ENCODE measurements around the gene PMPCB.

The PMPCB gene

DNA sequence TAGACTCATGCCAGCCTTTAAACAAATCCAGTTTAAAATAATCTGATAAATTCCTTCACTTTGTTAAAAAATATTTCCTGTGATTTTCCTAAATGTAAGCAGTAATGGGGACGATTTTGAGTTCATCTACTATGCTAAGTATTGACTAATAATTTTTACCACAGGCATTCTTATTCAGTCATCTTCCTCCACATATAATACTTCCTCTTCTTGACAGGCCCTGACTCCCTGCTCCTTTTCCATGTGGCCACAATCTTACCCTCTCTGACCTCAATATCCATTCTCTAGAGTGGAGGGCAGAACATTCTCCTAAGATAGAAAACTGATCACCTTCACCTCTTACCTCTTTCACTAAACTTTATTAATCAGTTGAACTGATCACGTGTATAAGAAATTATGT is 39.5 kb downstream of the PMPCB start:
- no peak for DNase-seq

DNA sequence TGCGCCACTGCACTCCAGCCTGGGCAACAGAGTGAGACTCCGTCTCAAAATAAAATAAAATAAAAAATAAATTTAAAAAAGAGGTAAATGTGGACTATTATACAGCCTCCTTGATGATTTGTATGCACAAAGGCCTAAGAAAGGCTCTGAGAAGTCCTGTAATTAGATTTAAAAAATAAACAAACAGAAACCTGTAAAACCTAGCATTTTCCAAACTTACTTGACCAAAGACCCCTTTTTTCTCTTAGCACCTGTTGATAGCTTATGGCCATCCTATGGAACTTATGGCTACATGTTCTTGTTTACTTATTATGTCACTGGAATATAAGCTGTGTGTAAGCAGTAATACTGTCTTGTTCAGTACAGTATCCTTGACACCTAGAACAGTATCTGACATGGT is 41.6 kb downstream of the PMPCB start:
- DNase-seq, result no peak

DNA sequence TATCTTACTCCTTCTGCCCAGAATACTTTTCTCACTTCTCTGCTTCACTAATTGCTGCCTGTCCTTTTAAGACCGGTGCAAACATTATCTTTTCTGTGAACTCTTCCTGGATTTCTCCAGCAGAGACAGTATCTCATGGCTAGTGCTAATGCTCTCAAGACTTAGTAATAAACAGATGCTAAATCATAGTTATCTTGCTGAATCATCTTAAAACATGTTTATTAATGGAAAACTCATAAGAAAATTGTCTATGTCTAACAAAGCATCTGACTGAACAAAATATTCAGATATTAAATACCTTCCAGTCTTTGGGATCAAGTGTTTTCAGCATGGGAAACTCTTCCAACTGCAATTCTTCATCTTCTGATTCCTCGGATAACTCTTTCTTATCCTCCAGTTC is 44.2 kb downstream of the PMPCB start:
- DNase-seq, result no peak

DNA sequence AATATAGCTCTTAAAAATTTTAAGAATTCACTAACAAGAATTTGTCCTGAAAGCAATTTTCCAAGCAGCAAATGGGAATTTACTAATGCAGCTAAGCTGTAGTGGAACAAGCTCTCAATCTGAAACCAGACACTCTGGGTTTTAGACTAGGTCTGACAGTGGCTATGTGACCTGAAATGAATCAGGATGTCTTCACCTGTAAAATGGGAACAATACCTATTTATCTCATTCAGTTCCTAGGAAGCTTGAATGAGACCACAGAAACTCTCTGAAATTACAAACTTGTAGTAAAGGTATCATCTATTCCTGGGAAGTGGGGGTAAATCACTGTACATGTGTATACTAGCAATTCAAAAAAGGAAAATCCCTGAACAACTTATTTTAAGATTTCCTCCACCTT is 46.1 kb downstream of the PMPCB start:
- no peak for DNase-seq

DNA sequence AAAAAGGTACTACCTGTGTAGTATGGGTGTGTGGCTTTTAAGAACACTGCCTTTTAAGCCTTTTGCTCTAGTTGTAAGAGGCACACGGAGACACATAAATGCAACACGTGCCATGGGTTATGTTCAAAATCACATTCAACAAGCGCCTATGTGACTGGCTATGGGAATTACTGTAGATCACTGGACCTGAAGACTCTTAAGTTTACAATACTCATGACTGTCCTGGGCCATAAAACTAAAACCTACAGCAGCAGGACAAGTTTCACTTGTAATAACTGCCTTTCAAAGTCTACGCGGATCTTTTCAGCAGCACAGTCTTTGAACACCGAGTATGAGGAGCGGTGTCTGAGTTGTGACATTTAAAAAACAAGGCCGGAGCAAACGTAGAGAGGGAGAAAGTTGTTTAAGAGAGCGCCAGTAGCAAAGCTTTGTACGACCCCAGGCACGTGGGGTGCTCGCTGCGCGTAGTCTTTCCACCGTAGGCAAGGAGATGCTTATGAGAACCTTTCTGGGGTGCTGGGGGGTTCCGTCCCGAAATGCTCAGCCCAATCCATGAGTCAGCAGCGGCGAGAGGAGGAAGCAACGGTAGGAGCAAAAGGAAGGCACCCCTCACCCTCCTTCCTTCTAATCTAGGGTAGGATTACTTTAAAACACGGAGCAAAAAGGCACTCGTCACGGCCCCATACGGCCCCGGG is 46.7 kb downstream of the PMPCB start:
- DNase-seq, result no peak

DNA sequence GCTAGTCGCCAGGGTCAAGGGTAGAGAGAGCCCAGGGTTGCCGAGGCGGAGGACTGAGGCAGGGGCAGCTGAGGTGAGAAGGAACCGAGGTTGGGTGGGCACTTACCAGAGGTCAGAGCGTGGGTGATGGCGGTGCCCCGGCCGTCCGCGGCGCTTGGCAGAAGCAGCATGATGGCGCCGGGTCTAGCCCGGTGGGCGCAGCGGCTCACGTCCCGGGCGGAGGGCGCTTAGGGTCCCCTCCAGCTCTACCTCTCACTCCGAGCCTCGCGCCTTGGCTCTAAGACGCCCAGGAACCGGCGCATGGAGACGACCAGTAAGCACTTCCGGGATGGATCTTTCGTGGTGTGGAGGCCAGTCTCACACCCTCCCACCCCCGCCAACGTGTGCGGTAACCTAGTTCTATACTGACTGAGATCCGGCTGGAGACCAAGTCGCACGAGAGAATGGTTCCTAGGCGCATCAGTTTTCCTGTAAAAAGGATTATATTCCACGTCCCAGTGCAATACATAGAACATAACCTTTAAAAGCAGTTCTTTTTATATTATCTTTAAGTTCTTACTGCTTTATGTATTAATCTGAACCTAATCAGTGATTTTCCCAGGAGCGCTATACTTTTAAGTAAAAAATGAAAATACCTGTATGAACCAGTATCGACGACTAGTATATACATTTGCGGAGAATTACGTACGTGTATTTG is 47.4 kb downstream of the PMPCB start, which contains the start of gene DNAJC2:
Gene DNAJC2 (minus strand): TSS at position 315 of the 697 bp plus-strand sequence. CDS start 145 bp downstream, at position 170.
- peak; percentile 78 for DNase-seq

DNA sequence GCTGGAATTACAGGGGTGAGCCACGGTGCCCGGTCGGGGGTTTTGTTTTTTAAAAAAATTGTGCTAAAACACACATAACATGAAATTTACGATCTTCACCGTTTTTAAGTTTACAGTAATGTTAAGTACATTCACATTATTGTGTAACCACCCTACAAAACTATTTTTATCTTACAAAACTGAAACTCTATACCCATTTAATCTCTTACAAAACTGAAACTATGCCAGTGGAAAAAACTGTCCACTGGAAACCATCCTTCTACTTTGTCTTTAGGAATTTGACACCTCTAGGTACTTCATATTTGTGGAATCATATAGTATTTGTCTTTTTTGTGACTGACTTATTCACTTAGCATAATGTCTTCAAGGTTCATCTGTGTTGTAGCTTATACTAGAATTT is 49.2 kb downstream of the PMPCB start:
- DNase-seq, result no peak

DNA sequence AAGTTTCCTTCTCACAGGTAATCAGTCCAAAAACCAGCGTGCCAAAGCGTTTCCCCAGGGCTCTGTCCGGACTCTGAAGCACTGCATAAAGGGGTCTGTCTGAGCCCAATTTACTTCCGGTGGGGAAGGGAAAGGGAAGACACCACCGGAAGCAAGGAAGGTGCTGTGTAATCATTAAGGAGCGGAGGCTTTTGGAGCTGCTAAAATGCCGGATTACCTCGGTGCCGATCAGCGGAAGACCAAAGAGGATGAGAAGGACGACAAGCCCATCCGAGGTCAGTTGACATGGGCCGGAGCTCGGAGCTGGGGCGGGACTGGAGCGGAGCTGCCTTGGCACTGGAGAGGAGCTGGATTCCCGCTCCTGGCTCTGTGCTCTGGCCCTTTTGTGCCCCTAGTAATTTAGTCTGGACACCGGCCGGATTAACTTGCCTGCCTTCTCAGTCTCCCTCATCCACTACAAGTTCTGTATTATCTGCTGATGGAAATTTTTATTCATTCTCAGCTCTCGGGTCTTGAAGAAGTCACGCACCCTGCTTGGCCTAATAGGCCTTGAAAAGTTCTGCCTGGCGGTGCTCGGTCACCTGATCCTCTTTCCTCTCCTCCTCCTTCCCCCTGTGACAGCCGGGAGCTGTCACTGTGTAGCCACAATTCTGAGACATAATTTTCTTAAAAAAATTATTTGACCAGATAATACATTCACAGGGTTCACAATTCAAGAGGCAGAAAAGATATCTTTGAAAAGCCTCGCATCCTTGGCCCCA is 50.5 kb downstream of the PMPCB start, which contains the start of gene PSMC2:
Gene PSMC2 (plus strand): TSS at position 137 of the 761 bp plus-strand sequence. CDS start 69 bp downstream, at position 206.
- peak; percentile 74 for DNase-seq

DNA sequence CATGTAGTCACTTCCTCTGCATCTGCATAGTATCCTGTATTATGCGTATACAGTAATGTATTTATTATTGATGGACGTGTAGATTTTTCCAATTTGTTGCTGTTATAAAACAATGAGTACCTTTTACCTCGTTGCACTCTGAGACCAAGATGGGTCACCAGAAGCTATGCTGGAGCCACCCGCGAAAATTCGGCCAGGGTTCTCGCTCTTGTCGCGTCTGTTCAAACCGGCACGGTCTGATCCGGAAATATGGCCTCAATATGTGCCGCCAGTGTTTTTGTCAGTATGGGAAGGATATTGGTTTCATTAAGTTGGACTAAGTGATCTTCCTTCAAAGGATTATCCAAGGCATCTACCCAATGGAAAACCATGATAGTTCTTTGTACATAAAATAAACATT is 51.2 kb downstream of the PMPCB start:
- DNase-seq, result no peak

DNA sequence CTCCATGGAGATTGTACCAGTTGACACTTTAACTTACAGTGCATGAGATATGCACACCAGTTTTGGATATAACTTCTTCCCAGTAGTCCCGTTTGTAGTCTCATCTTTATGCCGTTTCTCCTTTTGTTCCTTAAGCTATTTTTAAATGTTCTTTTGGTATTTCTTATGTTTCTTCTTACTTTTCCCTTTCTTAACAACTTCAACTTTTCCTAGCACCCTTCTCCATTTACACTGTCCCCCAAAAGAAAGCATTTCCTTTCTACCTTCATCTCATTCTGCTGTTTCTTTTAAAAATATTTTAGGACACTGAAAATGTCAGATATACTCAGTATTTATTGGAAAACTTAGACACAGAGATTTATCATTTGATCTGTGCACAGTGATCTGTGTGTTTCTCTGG is 51.7 kb downstream of the PMPCB start:
- no peak for DNase-seq

DNA sequence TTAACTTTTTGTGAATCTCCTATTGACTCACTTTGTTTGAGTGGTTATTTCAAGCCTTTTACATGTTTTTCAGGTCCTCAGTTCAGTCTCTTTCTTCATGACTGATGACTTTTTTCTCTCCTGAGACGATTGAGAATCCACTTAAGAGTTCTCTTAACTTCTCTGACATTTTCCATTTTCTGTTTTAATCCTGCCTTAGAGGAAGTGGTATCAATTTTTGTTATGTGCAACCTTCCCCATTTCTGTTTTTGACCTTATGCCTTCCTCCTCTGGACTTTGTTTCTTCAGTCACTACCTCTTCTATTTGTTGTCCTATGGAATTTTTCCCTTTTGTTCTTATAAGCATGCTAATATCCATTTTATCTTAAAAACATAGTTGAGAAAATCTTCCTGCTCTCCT is 52.6 kb downstream of the PMPCB start:
- no peak for DNase-seq

Measured in NCI-H2107 (cell line).